ENCODE measurements around the gene ACER1. TPM values are rescaled to one million over a fixed set of nuclear protein-coding genes. Genes with fewer than 3 reads are reported as not detected.

ACER1 gene
- total RNA-seq, 4 donors from 2014 or later = 0.53 to 8.1 (median 1.4) TPM

DNA sequence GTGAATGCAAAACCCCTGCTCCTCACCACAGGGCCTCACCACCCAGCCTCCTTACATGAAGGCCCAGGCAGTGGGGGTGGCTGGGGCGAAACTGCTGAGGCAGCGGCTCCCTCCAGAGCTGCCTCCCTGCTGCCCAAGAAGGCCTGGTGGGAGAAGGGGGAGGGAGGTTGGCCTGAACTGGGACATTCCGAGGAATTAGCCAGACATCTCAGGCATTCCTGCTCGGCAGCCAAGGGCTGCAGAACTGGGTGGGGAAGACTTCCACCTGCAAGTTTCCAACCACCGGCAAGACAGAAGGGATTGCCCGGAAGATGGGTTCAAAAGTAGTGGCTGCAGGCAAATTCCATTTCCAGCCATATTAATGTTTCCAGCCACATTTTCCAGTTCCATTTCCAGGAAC, 44.6 kb upstream of the ACER1 start:
- H3K27ac ChIP-seq = peak overlapping the region in 1 of 4 donors; percentile 50
- no peak for DNase-seq
- intact Hi-C loops (cut with DNase I) = no loop called here

DNA sequence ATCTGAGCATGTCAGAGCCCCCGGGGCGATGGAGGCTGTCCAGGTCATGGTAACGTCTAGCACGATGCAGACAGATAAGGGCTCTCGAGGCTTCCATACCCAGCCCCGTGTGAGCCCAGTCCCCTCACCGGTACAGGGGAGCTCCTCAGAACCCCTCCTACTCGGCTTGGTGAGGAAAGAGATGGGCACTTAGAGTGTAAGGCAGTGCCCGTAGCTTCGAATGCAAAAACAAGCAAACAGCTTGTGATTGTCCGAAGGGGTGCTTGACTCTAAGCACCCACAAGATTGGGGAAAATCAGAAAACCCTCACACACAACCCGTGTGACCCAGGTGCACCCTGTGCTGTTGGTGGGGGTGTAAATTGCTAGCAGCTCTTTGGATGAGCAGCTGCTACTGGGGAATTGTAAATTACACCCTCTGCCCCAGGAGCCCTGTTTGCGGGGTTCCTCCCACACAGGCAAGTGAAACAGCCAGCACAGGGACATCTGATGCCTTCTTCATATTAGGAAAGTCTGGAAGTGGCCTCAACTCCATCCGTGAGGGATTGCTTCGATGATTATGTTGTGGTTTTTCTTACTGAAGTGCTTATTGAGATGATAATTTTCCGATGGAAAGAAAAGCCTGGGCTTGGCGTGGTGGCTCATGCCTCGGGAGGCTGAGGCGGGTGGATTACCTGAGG, 43.2 kb upstream of the ACER1 start:
- DNase-seq = no peak
- peaks cover 8 to 41% (median 12%) of the 10 kb centered on the region in 3 donors for H3K4me1 ChIP-seq
- no peaks in the 10 kb centered on the region for H3K9me3 ChIP-seq
- no peaks in the 10 kb centered on the region for H3K27me3 ChIP-seq
- peaks cover 20 to 55% (median 23%) of the 10 kb centered on the region in 3 donors for H3K36me3 ChIP-seq
- H3K27ac ChIP-seq = peak overlapping the region in 2 of 4 donors; percentile 9 to 17
- 49 to 73% methylated on average over 7 to 19 of the region's 19 CpGs for WGBS, 2 donors
- H3K4me3 ChIP-seq = no peak overlapping the region
- TF ChIP-seq, protein P1, sequence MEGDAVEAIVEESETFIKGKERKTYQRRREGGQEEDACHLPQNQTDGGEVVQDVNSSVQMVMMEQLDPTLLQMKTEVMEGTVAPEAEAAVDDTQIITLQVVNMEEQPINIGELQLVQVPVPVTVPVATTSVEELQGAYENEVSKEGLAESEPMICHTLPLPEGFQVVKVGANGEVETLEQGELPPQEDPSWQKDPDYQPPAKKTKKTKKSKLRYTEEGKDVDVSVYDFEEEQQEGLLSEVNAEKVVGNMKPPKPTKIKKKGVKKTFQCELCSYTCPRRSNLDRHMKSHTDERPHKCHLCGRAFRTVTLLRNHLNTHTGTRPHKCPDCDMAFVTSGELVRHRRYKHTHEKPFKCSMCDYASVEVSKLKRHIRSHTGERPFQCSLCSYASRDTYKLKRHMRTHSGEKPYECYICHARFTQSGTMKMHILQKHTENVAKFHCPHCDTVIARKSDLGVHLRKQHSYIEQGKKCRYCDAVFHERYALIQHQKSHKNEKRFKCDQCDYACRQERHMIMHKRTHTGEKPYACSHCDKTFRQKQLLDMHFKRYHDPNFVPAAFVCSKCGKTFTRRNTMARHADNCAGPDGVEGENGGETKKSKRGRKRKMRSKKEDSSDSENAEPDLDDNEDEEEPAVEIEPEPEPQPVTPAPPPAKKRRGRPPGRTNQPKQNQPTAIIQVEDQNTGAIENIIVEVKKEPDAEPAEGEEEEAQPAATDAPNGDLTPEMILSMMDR (IDR thresholded peaks at IDR 0.05) = no peak
- no peak for TF ChIP-seq POLR2A (IDR thresholded peaks at IDR 0.05)
- intact Hi-C loops (cut with DNase I) = no loop called here

More for the DNA sequence above, 44.6 kb upstream of the ACER1 start:
- H3K4me1 ChIP-seq = peaks cover 8 to 34% (median 8%) of the 10 kb centered on the region in 3 donors
- no peak overlapping the region for H3K4me3 ChIP-seq
- TF ChIP-seq, protein P1 (IDR thresholded peaks at IDR 0.05) = no peak
- TF ChIP-seq POLR2A (IDR thresholded peaks at IDR 0.05) = no peak
- peaks cover 27 to 69% (median 28%) of the 10 kb centered on the region in 3 donors for H3K36me3 ChIP-seq
- no peaks in the 10 kb centered on the region for H3K9me3 ChIP-seq
- 36 to 40% methylated on average over 3 to 6 of the region's 6 CpGs for WGBS, 2 donors
- no peaks in the 10 kb centered on the region for H3K27me3 ChIP-seq

DNA sequence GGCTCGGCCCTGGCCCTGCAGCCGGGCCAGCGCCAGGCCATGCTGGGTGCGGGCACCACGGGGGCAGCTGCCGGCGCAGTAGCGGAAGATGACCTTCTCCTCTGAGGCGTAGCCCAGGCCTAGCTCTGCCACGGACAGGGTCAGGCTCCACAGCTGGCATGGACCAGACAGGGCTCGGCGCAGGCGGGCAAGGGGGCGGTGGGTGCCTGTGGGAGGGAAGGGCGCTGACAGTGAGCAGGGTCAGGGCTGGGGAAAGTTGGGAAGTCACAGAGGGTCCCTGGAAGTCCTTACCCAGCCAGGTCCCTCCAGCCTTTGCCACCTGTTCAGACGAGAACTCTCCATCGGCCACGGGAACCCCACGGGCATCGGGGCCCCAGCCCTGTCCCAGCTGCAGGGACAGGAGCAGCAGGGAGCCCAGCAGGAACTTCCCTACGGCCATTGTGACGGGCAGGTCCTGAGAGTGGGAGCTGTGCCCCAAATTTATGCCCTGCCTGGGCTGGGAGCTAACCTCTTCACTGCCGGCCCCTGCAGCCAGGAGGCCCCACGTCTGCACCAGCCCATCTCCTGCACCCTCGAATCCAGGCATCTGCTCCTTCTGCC, 42.1 kb upstream of the ACER1 start, which contains the start of gene PSPN:
Gene PSPN, minus strand, starts transcription at position 523 of the 600 bp plus-strand sequence. Its CDS starts 84 bp downstream, at position 439.
- Histone ChIP-seq H3K4me1 (peaks cover 8 to 45% (median 13%) of the 10 kb centered on the region in 3 donors), H3K27me3 (no peaks in the 10 kb centered on the region), H3K36me3 (peaks cover 8 to 44% (median 11%) of the 10 kb centered on the region in 3 donors), H3K4me3 (no peak within 1 kb of the TSS), H3K27ac (peak within 1 kb of the TSS in 2 of 4 donors; percentile 9 to 17), H3K9me3 (no peaks in the 10 kb centered on the region)
- no peak for DNase-seq
- WGBS, 2 donors = 69 to 74% methylated on average over 7 to 10 of the region's 25 CpGs
- TF ChIP-seq, protein P1 (IDR thresholded peaks at IDR 0.05) = no peak
- no peak for TF ChIP-seq POLR2A (IDR thresholded peaks at IDR 0.05)
- intact Hi-C loops (cut with DNase I) = no loop called here

GRCh38 chr19:6374711-6375410, 41.4 kb upstream of the ACER1 start:
- Histone ChIP-seq H3K4me3 (no peak overlapping the region), H3K4me1 (peaks cover 8 to 45% (median 13%) of the 10 kb centered on the region in 3 donors), H3K27ac (no peak overlapping the region), H3K9me3 (no peaks in the 10 kb centered on the region), H3K36me3 (peaks cover 2 to 37% (median 5%) of the 10 kb centered on the region in 3 donors), H3K27me3 (no peaks in the 10 kb centered on the region)
- TF ChIP-seq POLR2A (IDR thresholded peaks at IDR 0.05) = no peak
- TF ChIP-seq, protein P1 (IDR thresholded peaks at IDR 0.05) = no peak
- DNase-seq = no peak
- intact Hi-C loops (cut with DNase I) = no loop called here
- 91% methylated on average over 9 of the region's 29 CpGs; no CpG with 5 or more reads in 1 of the 2 donors for WGBS, 2 donors

Measured in esophagus squamous epithelium (tissue), 5 donors.